Stomach (tissue), 9 donors: ENCODE results near the gene TNRC6A. TPM values are rescaled to one million over a fixed set of nuclear protein-coding genes. Genes with fewer than 3 reads are reported as not detected.
"Not testable (repeated sequence)": the region's sequence is repeated elsewhere in the genome, so short reads cannot be mapped to it uniquely, and the experiment has no call there.

Experiments
- DNase-seq, 2 donors: peaks; one replicate each; pipeline versions ENCODE4 v3.0.0 to v3.0.0-alpha.2; 2013 to 2019
- H3K27ac ChIP-seq, 5 donors: fragments of 200-600 bp in 4 of 5; sonication (generic) in 4 of 5; one replicate each; pipeline ENCODE4 v1.5.1; 2013 to 2019; ENCODE audit warnings: mild to moderate bottlenecking in 1 of 5, moderate library complexity in 1 of 5
- H3K27me3 ChIP-seq, 3 donors: fragments of 200-600 bp; sonication (generic); one replicate each; pipeline ENCODE4 v1.5.1; 2017 to 2019; ENCODE audit warnings: mixed run types in 1 of 3
- H3K36me3 ChIP-seq, 4 donors: fragments of 200-600 bp; sonication (generic); 1 replicate in 3 of 4; 2 replicates in 1 of 4; pipeline ENCODE4 v1.5.1; 2016 to 2019
- H3K4me1 ChIP-seq, 4 donors: fragments of 200-600 bp; sonication (generic); one replicate each; pipeline ENCODE4 v1.5.1; 2016 to 2019
- H3K4me3 ChIP-seq, 4 donors: fragments of 200-600 bp; sonication (generic) in 3 of 4; one replicate each; pipeline ENCODE4 v1.5.1; 2016 to 2019; ENCODE audit warnings: mild to moderate bottlenecking in 1 of 4
- H3K9me3 ChIP-seq, 4 donors: fragments of 200-600 bp; sonication (generic); one replicate each; pipeline ENCODE4 v1.5.1; 2016 to 2019
- EP300 ChIP-seq: sonication (generic); formaldehyde crosslinking; IDR thresholded peaks from one replicate; pipeline ENCODE4 v1.6.1; 2017; ENCODE audit warnings: antibody characterized with exemption
- POLR2A ChIP-seq, 4 donors: fragments of 450-650 bp; IDR thresholded peaks; one replicate each; pipeline ENCODE4 v1.6.1; 2016; ENCODE audit warnings: antibody characterized with exemption in 4 of 4, control low read depth in 2 of 4, mild to moderate bottlenecking in 1 of 4, moderate library complexity in 1 of 4
- POLR2AphosphoS5 ChIP-seq, 3 donors: sonication (generic); formaldehyde crosslinking; IDR thresholded peaks; one replicate each; pipeline ENCODE4 v1.6.1; 2016; ENCODE audit warnings: antibody characterized with exemption in 3 of 3
- WGBS, 5 donors: extraction: QIAGEN DNeasy Blood & Tissue Kit in 3 of 5; methylation state at CpG; one replicate each; pipeline versions ENCODE4 v1.1.5 to v1.1.7; 2013 to 2018; 5-methylcytosine and 5-hydroxymethylcytosine counted together
- intact Hi-C: fragments of 100-400 bp; cut with DNase I; formaldehyde crosslinking; loops from one replicate; pipeline ENCODE4 v1.15.1; 2023; ENCODE audit warnings: low total_unique reads
- polyA plus RNA-seq, 3 donors: library from polyadenylated mRNA; stranded (reverse); fragments of 200-250 nt; gene quantifications; one replicate each; pipeline ENCODE4 v1.2.3, GENCODE V29; 2013
- total RNA-seq, 5 donors: library from RNA; depleted of rRNA; stranded (reverse); fragments of >200 nt; gene quantifications; one replicate each; pipeline versions ENCODE4 v1.1.0 to v1.2.3, GENCODE V29; 2014 to 2016
- TF ChIP-seq, protein P1 (sequence below), 7 experiments: fragments of 450-650 bp in 4 of 7; fragments of 200-600 bp in 3 of 7; sonication (generic) in 3 of 7; IDR thresholded peaks; one replicate each; pipeline ENCODE4 v1.5.1; 2016 to 2019; ENCODE audit warnings: antibody characterized with exemption in 7 of 7, control low read depth in 2 of 7, mild to moderate bottlenecking in 1 of 7
- donor health status: healthy with polysubstance abuse.
- donor health status: Bipolar disorder and iron deficiency.
- donor health status: healthy.

The TNRC6A gene
- total and polyA plus RNA-seq, 8 donors = 6.8 to 59.6 (median 41.3) TPM

GRCh38 chr16:24747441-24747840 lies 18.0 kb downstream of the TNRC6A start:
- TF ChIP-seq, protein P1, sequence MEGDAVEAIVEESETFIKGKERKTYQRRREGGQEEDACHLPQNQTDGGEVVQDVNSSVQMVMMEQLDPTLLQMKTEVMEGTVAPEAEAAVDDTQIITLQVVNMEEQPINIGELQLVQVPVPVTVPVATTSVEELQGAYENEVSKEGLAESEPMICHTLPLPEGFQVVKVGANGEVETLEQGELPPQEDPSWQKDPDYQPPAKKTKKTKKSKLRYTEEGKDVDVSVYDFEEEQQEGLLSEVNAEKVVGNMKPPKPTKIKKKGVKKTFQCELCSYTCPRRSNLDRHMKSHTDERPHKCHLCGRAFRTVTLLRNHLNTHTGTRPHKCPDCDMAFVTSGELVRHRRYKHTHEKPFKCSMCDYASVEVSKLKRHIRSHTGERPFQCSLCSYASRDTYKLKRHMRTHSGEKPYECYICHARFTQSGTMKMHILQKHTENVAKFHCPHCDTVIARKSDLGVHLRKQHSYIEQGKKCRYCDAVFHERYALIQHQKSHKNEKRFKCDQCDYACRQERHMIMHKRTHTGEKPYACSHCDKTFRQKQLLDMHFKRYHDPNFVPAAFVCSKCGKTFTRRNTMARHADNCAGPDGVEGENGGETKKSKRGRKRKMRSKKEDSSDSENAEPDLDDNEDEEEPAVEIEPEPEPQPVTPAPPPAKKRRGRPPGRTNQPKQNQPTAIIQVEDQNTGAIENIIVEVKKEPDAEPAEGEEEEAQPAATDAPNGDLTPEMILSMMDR (IDR thresholded peaks at IDR 0.05) = no peak
- no peak for TF ChIP-seq POLR2AphosphoS5 (IDR thresholded peaks at IDR 0.05)
- TF ChIP-seq POLR2A (IDR thresholded peaks at IDR 0.05) = no peak
- no peak for TF ChIP-seq EP300
- no peak for DNase-seq
- 61 to 76% (median 73%) methylated on average over 2 of the region's 2 CpGs for WGBS, 5 donors
- no peak overlapping the region for H3K4me3 ChIP-seq
- peak overlapping the region in 2 of 5 donors; percentile 19 for H3K27ac ChIP-seq
- H3K9me3 ChIP-seq = no peaks in the 10 kb centered on the region
- no peaks in the 10 kb centered on the region for H3K27me3 ChIP-seq
- intact Hi-C loops = no loop called here
- H3K4me1 ChIP-seq = peaks cover 48 to 100% (median 74%) of the 10 kb centered on the region in 4 donors
- H3K36me3 ChIP-seq = peaks cover 0 to 4% (median 0%) of the 10 kb centered on the region in 4 donors

DNA sequence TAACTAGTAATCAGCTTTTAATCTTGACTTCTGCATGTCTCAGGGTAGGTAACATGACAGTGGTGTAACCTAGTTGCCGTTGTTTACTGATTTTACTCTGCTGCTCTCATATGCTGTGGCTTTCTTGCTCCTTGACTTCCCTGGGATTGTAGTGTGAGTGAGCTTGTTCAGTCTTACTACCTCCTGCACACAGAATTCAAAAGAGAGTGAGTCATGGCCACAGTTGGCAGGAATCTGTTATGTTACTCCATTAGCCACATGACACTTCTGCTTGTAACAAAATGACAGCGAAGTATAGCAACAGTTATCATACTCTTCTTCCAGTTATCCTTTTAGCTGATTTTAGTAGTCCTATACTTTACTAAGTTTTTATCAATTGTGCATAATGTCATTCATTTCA lies 18.8 kb downstream of the TNRC6A start:
- Histone ChIP-seq H3K4me1 (peaks cover 46 to 100% (median 74%) of the 10 kb centered on the region in 4 donors), H3K4me3 (no peak overlapping the region), H3K36me3 (peaks cover 0 to 4% (median 0%) of the 10 kb centered on the region in 4 donors), H3K27me3 (no peaks in the 10 kb centered on the region), H3K27ac (peak overlapping the region in 3 of 5 donors; percentile 12 to 19 (median 19)), H3K9me3 (no peaks in the 10 kb centered on the region)
- peak in 1 of 2 donors; percentile 22 for DNase-seq
- intact Hi-C loops = no loop called here
- WGBS, 5 donors = 55 to 68% (median 57%) methylated on average over 2 of the region's 2 CpGs
- TF ChIP-seq, protein P1 (IDR thresholded peaks at IDR 0.05) = no peak
- TF ChIP-seq POLR2AphosphoS5 (IDR thresholded peaks at IDR 0.05) = peak in 1 of 3 donors; percentile 69

DNA sequence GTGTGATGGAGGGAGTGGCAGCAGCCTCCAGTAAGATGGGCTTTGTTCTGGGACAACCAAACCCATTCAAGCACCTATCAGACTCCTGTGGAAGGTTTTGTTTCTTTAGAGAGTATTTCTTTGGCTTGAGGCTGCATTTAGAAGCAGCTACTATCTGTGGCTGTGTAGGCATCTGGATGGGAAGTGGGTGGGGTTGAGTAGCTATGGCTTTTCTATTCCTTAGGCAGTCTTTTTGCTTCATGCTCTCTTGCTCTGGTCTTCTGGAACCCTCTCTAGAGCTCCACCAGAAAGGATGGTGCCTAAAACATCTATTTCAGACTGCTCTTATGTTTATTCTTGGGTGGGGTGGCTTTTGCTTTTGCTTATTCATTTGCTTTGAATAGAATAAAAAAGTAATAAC lies 19.9 kb downstream of the TNRC6A start:
- Histone ChIP-seq H3K27ac (no peak overlapping the region), H3K9me3 (no peaks in the 10 kb centered on the region), H3K36me3 (peaks cover 0 to 4% (median 0%) of the 10 kb centered on the region in 4 donors), H3K4me1 (peaks cover 42 to 98% (median 72%) of the 10 kb centered on the region in 4 donors), H3K27me3 (no peaks in the 10 kb centered on the region), H3K4me3 (no peak overlapping the region)
- intact Hi-C loops = no loop called here
- TF ChIP-seq POLR2AphosphoS5 (IDR thresholded peaks at IDR 0.05) (no peak), EP300 (no peak)
- TF ChIP-seq, protein P1 (IDR thresholded peaks at IDR 0.05) = no peak
- DNase-seq = no peak

GRCh38 chr16:24749872-24750271 lies 20.4 kb downstream of the TNRC6A start:
- WGBS, 5 donors = 80 to 93% (median 91%) methylated on average over 5 of the region's 5 CpGs
- H3K4me1 ChIP-seq = peaks cover 42 to 97% (median 71%) of the 10 kb centered on the region in 4 donors
- H3K4me3 ChIP-seq, H3K36me3 ChIP-seq, intact Hi-C loops, H3K27me3 ChIP-seq, DNase-seq, H3K27ac ChIP-seq, H3K9me3 ChIP-seq: not testable (repeated sequence)

DNA sequence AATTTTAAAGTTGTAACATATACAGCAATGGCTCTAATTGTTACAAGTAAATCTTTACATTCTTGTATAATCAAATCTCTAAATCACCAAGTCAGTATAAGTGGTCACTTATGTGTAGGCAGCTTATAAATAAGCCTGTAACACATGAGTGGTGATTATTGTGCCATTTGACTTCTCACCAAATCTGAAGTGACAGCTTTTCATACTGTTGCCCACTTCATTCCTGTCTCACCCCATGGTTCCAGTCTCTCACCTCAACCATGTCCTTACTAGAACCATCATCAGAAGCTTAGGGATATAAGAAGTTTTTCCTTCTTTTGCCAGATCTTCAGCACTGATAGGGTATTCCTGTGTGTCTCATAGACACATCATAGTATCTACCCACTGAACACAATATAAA lies 23.5 kb downstream of the TNRC6A start:
- no peak for DNase-seq
- Histone ChIP-seq H3K9me3 (no peaks in the 10 kb centered on the region), H3K4me1 (peaks cover 16 to 89% (median 58%) of the 10 kb centered on the region in 4 donors), H3K27me3 (no peaks in the 10 kb centered on the region), H3K27ac (no peak overlapping the region), H3K36me3 (peaks cover 0 to 4% (median 0%) of the 10 kb centered on the region in 4 donors), H3K4me3 (no peak overlapping the region)
- TF ChIP-seq POLR2A (IDR thresholded peaks at IDR 0.05) (no peak), POLR2AphosphoS5 (IDR thresholded peaks at IDR 0.05) (no peak), EP300 (no peak)
- TF ChIP-seq, protein P1 (IDR thresholded peaks at IDR 0.05) = no peak
- intact Hi-C loops = no loop called here
